A673 (cell line): Measurements from ENCODE around the gene ENTPD5.
A peak's percentile ranks its signal among the peaks of the same experiment; 100 is the strongest.

Source experiments
- CTCF ChIP-seq: fragments of 300-800, 200-600 bp; sonication (generic); conservative IDR thresholded peaks from 2 replicates; pipeline ENCODE4 v1.5.1; 2017; ENCODE audit warnings: low read depth, mild to moderate bottlenecking, antibody characterized with exemption, low read length, moderate library complexity, mixed read lengths
- EZH2 ChIP-seq: fragments of 200-600 bp; sonication (generic); IDR thresholded peaks from 2 replicates; pipeline ENCODE4 v1.6.1; 2017; ENCODE audit warnings: borderline replicate concordance, low read depth, mild to moderate bottlenecking, mixed read lengths, antibody characterized with exemption, low read length; ENCODE audit not compliant: poor library complexity, severe bottlenecking

- TF ChIP-seq CTCF (peak; percentile 40; the same call in 1 of the 2 replicates), EZH2 (no peak)
These were observed 69.0 kb downstream of the ENTPD5 start, which contains the start of the genes COQ6 and FAM161B for GRCh38 chr14:73949752-73950734.
